ENCODE results near the gene SLC17A6.

DNA sequence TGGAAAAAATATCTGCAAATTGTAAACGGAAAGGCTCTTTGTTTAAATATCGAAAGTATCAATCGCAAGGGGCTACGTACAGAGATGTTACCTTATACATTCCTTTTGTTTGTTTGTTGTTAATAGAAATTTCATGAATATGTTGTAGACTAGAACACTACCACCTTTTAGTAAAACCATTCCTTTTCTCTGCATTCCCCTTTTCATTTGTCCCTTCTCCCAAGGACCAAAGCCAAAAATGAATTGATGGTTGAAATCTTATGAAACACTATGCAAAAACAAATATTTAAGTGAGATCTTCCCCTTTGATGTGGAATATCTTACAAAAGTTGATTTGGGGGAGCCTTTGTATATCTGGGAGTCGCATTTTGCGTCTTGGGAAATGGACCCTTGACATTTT is 2.1 kb downstream of the SLC17A6 start:
- TF ChIP-seq, protein P1, sequence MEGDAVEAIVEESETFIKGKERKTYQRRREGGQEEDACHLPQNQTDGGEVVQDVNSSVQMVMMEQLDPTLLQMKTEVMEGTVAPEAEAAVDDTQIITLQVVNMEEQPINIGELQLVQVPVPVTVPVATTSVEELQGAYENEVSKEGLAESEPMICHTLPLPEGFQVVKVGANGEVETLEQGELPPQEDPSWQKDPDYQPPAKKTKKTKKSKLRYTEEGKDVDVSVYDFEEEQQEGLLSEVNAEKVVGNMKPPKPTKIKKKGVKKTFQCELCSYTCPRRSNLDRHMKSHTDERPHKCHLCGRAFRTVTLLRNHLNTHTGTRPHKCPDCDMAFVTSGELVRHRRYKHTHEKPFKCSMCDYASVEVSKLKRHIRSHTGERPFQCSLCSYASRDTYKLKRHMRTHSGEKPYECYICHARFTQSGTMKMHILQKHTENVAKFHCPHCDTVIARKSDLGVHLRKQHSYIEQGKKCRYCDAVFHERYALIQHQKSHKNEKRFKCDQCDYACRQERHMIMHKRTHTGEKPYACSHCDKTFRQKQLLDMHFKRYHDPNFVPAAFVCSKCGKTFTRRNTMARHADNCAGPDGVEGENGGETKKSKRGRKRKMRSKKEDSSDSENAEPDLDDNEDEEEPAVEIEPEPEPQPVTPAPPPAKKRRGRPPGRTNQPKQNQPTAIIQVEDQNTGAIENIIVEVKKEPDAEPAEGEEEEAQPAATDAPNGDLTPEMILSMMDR (IDR thresholded peaks at IDR 0.05; ENCODE audit: low read depth, low read length, missing input control) = no peak
- TF ChIP-seq TAF1 (conservative IDR thresholded peaks at IDR 0.05) (no peak), EGR1 (IDR thresholded peaks at IDR 0.05; ENCODE audit: low read depth in 2 of 2) (no peak), HNF4A (conservative IDR thresholded peaks at IDR 0.05) (no peak), RAD21 (IDR thresholded peaks at IDR 0.05) (no peak)

All from liver (tissue), 3 donors.